Muscle of leg (tissue), 11 donors: ENCODE measurements around the gene LONP2. TPM values are rescaled to one million over a fixed set of nuclear protein-coding genes. Genes with fewer than 3 reads are reported as not detected.
"Not testable (repeated sequence)": the region's sequence is repeated elsewhere in the genome, so short reads cannot be mapped to it uniquely, and the experiment has no call there.

Experiments
- DNase-seq: peaks from one replicate; pipeline ENCODE4 v3.0.0; 2013
- H3K27ac ChIP-seq: one replicate; pipeline ENCODE4 v1.5.1; 2013; ENCODE audit warnings: mild to moderate bottlenecking, low read length, control low read depth
- H3K27me3 ChIP-seq: one replicate; pipeline ENCODE4 v1.6.1; 2013; ENCODE audit warnings: low read length; ENCODE audit not compliant: control insufficient read depth, insufficient read depth
- H3K36me3 ChIP-seq: one replicate; pipeline ENCODE4 v1.6.1; 2013; ENCODE audit warnings: low read length; ENCODE audit not compliant: control insufficient read depth, insufficient read depth
- H3K4me1 ChIP-seq: one replicate; pipeline ENCODE4 v1.6.1; 2013; ENCODE audit warnings: low read length; ENCODE audit not compliant: control insufficient read depth, insufficient read depth
- H3K4me3 ChIP-seq: one replicate; pipeline ENCODE4 v1.5.1; 2013; ENCODE audit warnings: low read length, control low read depth
- H3K9me3 ChIP-seq: replicated peaks from 2 replicates; pipeline ENCODE4 v1.6.1; 2013; ENCODE audit warnings: low read depth, low read length; ENCODE audit not compliant: control insufficient read depth
- WGBS: methylation state at CpG from one replicate; pipeline ENCODE4 v1.1.5; 2013; ENCODE audit warnings: missing lambda C conversion rate; ENCODE audit not compliant: insufficient coverage; 5-methylcytosine and 5-hydroxymethylcytosine counted together
- polyA plus RNA-seq, 8 donors: library from polyadenylated mRNA; unstranded; fragments of 120-200 nt; gene quantifications; one replicate each; pipeline versions ENCODE4 v1.2.1 to v1.2.3, GENCODE V29; 2013; ENCODE audit warnings: inconsistent platforms in 1 of 8, low replicate concordance in 1 of 8; ENCODE audit not compliant: insufficient read length in 8 of 8, insufficient read depth in 1 of 8
- total RNA-seq: library from RNA; stranded (reverse); fragments of 120-200 nt; gene quantifications from one replicate; pipeline ENCODE4 v1.2.4, GENCODE V29; 2013

The LONP2 gene
- total and polyA plus RNA-seq, 9 donors, result 33.8 to 49.3 (median 40.3) TPM

DNA sequence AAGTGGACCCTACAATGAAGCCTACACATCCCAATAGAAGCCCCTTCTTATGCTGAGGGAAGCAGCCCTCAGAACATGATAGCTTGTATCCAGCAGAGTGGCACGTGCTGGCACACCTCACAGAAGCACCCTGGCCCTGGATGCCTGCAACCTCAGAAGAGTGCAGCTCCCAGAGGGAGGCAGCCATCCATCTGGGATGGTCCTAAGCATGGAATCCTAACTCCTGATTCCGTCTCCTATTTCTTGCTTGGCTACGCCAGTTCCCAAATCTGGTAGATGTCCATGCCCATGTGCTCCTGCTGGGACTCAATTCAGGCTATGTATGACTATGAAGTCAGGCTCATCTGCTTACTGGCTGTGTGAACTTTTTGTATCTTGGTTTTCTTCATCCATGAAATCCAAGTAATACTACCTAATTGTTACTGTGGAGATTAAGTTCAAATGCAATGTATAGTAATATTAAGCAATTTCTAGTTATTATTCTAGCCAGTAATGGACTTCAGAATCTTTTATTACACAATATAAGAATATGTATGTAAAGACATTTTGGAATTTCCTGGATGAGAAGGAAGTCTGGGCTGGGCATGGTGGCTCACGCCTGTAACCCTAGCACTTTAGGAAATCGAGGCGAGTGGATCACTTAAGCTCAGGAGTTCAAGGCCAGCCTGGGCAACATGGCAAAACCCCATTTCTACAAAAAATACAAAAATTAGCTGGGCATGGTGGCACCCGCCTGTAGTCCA is 108.7 kb downstream of the LONP2 start:
- Histone ChIP-seq H3K36me3 (peaks cover 33% of the 10 kb centered on the region), H3K4me3 (no peak overlapping the region), H3K4me1 (peaks cover 5% of the 10 kb centered on the region), H3K9me3 (no peaks in the 10 kb centered on the region), H3K27ac (no peak overlapping the region), H3K27me3 (no peaks in the 10 kb centered on the region)
- no peak for DNase-seq
- WGBS, result 84% methylated on average over 3 of the region's 7 CpGs

DNA sequence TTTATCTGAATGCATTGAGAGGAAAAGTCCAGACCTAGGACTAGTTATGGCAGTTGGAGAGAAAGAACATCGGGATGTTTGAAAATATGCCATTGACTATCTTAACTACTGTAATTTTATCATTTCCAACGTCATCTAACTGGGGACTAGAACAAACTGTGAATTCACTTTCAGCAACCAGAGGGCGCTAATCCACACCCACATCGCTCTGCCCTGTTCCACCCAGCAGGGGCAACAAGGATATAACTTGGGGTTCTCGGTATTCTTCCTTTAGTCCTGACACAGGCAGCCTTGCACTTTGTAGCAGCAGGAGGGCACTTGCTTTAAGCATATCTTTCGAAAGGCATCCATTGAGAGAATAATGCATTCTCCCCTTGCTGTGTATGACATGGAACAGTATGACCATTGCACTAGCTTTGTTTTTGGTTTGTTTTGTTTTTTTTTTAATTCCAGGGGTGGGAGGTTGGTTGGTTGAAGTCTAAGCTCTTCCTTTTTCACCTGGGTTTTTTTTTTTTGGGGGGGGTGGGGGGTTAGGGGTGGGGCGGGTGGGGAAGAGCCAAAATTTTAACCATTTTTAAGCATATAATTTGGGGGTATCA is 109.6 kb downstream of the LONP2 start:
- Histone ChIP-seq H3K27ac (no peak overlapping the region), H3K36me3 (peaks cover 31% of the 10 kb centered on the region), H3K27me3 (no peaks in the 10 kb centered on the region), H3K4me1 (peaks cover 3% of the 10 kb centered on the region), H3K9me3 (no peaks in the 10 kb centered on the region), H3K4me3 (no peak overlapping the region)
- DNase-seq, result peak; percentile 65
- WGBS, result 17% methylated on average over 5 of the region's 7 CpGs

DNA sequence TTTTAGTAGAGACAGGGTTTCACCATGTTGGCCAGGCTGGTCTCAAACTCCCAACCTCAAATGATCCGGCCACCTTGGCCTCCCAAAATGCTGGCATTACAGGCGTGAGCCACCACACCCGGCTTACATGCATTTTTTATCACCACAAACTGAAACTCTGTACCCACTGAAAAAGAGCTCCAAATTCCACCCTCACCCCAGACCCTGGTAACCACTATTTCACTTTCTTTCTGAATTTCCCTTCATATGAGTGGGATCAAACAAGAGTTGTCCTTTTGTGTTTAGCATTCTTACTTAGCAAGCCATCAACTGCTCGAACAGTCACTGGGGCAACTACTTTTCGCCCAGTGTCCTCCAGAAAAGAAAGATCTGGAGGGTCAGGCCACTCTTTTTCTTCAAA is 110.3 kb downstream of the LONP2 start:
- not testable (repeated sequence) for H3K9me3 ChIP-seq, H3K4me1 ChIP-seq, H3K27me3 ChIP-seq, H3K27ac ChIP-seq, H3K4me3 ChIP-seq, DNase-seq
- H3K36me3 ChIP-seq, result peaks cover 28% of the 10 kb centered on the region
- WGBS, result 97% methylated on average over 3 of the region's 5 CpGs

GRCh38 chr16:48354877-48355855 is 111.1 kb downstream of the LONP2 start:
- H3K36me3 ChIP-seq, result peaks cover 28% of the 10 kb centered on the region
- peak overlapping the region; percentile 79 for H3K27ac ChIP-seq
- WGBS, result 71% methylated on average over 5 of the region's 11 CpGs

GRCh38 chr16:48356633-48357376 is 112.7 kb downstream of the LONP2 start:
- no CpG with 5 or more reads among the region's 4 CpGs for WGBS

More at GRCh38 chr16:48354877-48355855, 111.1 kb downstream of the LONP2 start:
- Histone ChIP-seq H3K4me1 (peaks cover 3% of the 10 kb centered on the region), H3K27me3 (no peaks in the 10 kb centered on the region), H3K4me3 (no peak overlapping the region), H3K9me3 (no peaks in the 10 kb centered on the region)
- DNase-seq, result peak; percentile 92

DNA sequence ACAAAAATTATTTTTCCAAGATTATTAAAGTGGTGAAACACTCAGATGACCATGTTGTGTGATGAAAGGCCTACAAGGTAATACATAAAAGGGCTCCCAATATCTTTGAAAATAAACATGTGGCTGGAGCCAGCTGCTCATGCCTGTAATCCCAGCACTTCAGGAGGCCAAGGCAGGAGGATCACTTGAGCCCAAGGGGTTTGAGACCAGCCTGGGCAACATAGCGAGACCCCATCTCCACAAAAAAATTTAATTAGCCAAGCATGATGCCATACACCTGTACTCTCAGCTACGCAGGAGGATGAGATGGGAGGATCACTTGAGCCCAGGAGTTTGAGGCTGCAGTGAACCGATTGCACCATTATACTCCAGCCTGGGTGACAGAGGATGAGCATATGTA is 114.3 kb downstream of the LONP2 start:
- peaks cover 17% of the 10 kb centered on the region for H3K36me3 ChIP-seq
- no CpG with 5 or more reads among the region's 3 CpGs for WGBS

More at GRCh38 chr16:48356633-48357376, 112.7 kb downstream of the LONP2 start:
- peaks cover 23% of the 10 kb centered on the region for H3K36me3 ChIP-seq
- no peaks in the 10 kb centered on the region for H3K27me3 ChIP-seq
- H3K4me3 ChIP-seq, result no peak overlapping the region
- H3K9me3 ChIP-seq, result no peaks in the 10 kb centered on the region
- DNase-seq, result no peak
- H3K4me1 ChIP-seq, result peaks cover 3% of the 10 kb centered on the region
- H3K27ac ChIP-seq, result no peak overlapping the region

DNA sequence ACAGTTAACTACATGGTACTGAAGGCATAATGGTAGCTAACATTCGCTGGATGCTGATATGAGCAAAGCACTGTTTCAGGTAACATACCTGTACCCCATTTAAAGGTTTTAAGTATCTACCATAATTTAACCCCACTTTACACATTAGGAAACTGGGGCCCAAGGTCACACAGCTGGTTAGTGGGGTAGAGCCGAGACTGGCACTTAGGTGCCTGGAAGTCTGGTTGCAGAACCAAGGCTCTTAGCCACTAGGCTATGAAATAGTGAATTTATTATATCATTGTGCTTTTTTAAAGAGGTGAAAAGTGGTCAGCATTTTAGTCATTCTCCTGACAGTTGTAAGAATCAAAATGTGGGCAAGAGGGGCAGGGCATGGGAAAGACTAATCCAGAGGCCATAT is 115.9 kb downstream of the LONP2 start:
- Histone ChIP-seq H3K9me3 (no peaks in the 10 kb centered on the region), H3K4me1 (peaks cover 7% of the 10 kb centered on the region), H3K27me3 (no peaks in the 10 kb centered on the region), H3K27ac (no peak overlapping the region), H3K36me3 (peaks cover 17% of the 10 kb centered on the region), H3K4me3 (no peak overlapping the region)
- 100% methylated on average over 1 of the region's 2 CpGs for WGBS
- no peak for DNase-seq

More for the DNA sequence above, 114.3 kb downstream of the LONP2 start:
- Histone ChIP-seq H3K4me3 (no peak overlapping the region), H3K4me1 (peaks cover 3% of the 10 kb centered on the region), H3K27ac (no peak overlapping the region), H3K9me3 (no peaks in the 10 kb centered on the region), H3K27me3 (no peaks in the 10 kb centered on the region)
- DNase-seq, result no peak

- no peak overlapping the region for H3K4me3 ChIP-seq
- no peak for DNase-seq
- no peaks in the 10 kb centered on the region for H3K27me3 ChIP-seq
- H3K4me1 ChIP-seq, result peaks cover 11% of the 10 kb centered on the region
- no peak overlapping the region for H3K27ac ChIP-seq
- no CpG with 5 or more reads among the region's 3 CpGs for WGBS
- H3K36me3 ChIP-seq, result peaks cover 17% of the 10 kb centered on the region
- no peaks in the 10 kb centered on the region for H3K9me3 ChIP-seq
These were observed 116.9 kb downstream of the LONP2 start for GRCh38 chr16:48361012-48361411.

GRCh38 chr16:48361540-48362144 is 117.5 kb downstream of the LONP2 start:
- Histone ChIP-seq H3K4me3 (no peak overlapping the region), H3K27me3 (no peaks in the 10 kb centered on the region), H3K4me1 (peaks cover 14% of the 10 kb centered on the region), H3K9me3 (no peaks in the 10 kb centered on the region), H3K36me3 (peaks cover 17% of the 10 kb centered on the region), H3K27ac (no peak overlapping the region)
- WGBS, result 94% methylated on average over 10 of the region's 12 CpGs
- peak; percentile 43 for DNase-seq
